A673 (cell line): ENCODE measurements around the gene CELF4. TPM values are rescaled to one million over a fixed set of nuclear protein-coding genes. Genes with fewer than 3 reads are reported as not detected.

Experiments used
- BruUV-seq: library from RNA; stranded (reverse); fragments of 400-500 nt; replicated peaks from 2 replicates; lab custom pipeline; 2021; lab: Mats Ljungman, UMichigan
- CTCF ChIA-PET: fragments of 300-600 bp; sonication (Branson Sonifier 250); formaldehyde crosslinking; loops from one replicate; lab custom pipeline; 2022; ENCODE audit warnings: antibody characterized with exemption; lab: Charles Lee
- POLR2A ChIA-PET: fragments of 300-600 bp; sonication (Branson Sonifier 250); formaldehyde crosslinking; loops from one replicate; lab custom pipeline; 2022; ENCODE audit warnings: antibody characterized with exemption; ENCODE audit not compliant: low non-redundant PET; lab: Charles Lee
- DNase-seq: peaks from one replicate; pipeline ENCODE4 v3.0.0-alpha.2; 2015; ENCODE audit warnings: low spot score
- H3K27ac ChIP-seq: fragments of 200-600 bp; sonication (generic); 2 replicates; pipeline ENCODE4 v1.5.1; 2016; ENCODE audit warnings: mixed run types, low read depth, mild to moderate bottlenecking, mixed read lengths, antibody characterized with exemption, low read length; ENCODE audit not compliant: poor library complexity, severe bottlenecking
- H3K27me3 ChIP-seq: fragments of 200-600 bp; sonication (generic); replicated peaks from 2 replicates; pipeline ENCODE4 v1.6.1; 2017; ENCODE audit warnings: mixed run types, low read depth, mild to moderate bottlenecking, mixed read lengths, antibody characterized with exemption, low read length; ENCODE audit not compliant: insufficient read depth, poor library complexity
- H3K36me3 ChIP-seq: fragments of 200-600 bp; sonication (generic); 2 replicates; pipeline ENCODE4 v1.6.1; 2016; ENCODE audit warnings: mixed run types, mild to moderate bottlenecking, mixed read lengths, antibody characterized with exemption, low read length; ENCODE audit not compliant: insufficient read depth, poor library complexity, severe bottlenecking
- H3K4me1 ChIP-seq: fragments of 200-600 bp; sonication (generic); 2 replicates; pipeline ENCODE4 v1.6.1; 2017; ENCODE audit warnings: mixed run types, mild to moderate bottlenecking, mixed read lengths, antibody characterized with exemption, low read length; ENCODE audit not compliant: insufficient read depth, poor library complexity, severe bottlenecking
- H3K4me3 ChIP-seq: fragments of 200-600 bp; sonication (generic); 2 replicates; pipeline ENCODE4 v1.5.1; 2016; ENCODE audit warnings: low read depth, mixed run types, mild to moderate bottlenecking, mixed read lengths, low read length; ENCODE audit not compliant: poor library complexity, severe bottlenecking
- H3K9me3 ChIP-seq: fragments of 200-600 bp; sonication (generic); 2 replicates; pipeline ENCODE4 v1.6.1; 2016; ENCODE audit warnings: mixed run types, low read depth, mild to moderate bottlenecking, mixed read lengths, antibody characterized with exemption, low read length; ENCODE audit not compliant: poor library complexity, severe bottlenecking
- EZH2 ChIP-seq: fragments of 200-600 bp; sonication (generic); IDR thresholded peaks from 2 replicates; pipeline ENCODE4 v1.6.1; 2017; ENCODE audit warnings: borderline replicate concordance, low read depth, mild to moderate bottlenecking, mixed read lengths, antibody characterized with exemption, low read length; ENCODE audit not compliant: poor library complexity, severe bottlenecking
- intact Hi-C: fragments of 100-400 bp; cut with micrococcal nuclease; formaldehyde crosslinking; loops from one replicate; pipeline ENCODE4 v1.10.0; 2022; ENCODE audit not compliant: unreplicated experiment
- total RNA-seq: library from RNA; stranded (reverse); gene quantifications from 2 replicates; pipeline ENCODE4 v1.2.3, GENCODE V29; 2021
- TF ChIP-seq, protein P1 (sequence below): fragments of 300-800, 200-600 bp; sonication (generic); conservative IDR thresholded peaks from 2 replicates; pipeline ENCODE4 v1.5.1; 2017; ENCODE audit warnings: low read depth, mild to moderate bottlenecking, antibody characterized with exemption, low read length, moderate library complexity, mixed read lengths

Gene CELF4
- total RNA-seq, 1 experiment from 2014 or later, result not detected

DNA sequence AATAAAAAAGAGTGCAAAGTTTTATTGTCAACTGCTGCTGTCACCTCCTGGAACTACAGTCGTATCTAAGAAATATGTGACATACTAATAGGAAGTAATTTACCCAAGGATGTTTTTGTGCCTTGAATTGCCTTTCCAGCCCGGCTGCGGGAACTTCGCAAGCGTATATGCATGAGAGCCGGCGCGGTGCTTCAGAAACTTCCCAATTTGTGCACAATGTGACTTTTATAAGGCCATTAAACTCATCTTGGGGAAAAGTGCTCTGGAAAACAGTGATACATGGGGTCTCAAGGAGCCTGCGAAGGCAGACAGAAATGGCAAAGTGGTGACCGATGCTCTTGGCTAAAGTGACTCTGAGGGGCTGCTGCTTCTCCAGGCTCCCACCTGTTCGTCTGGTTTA lies 41.7 kb upstream of the CELF4 start:
- no peaks in the 10 kb centered on the region for H3K9me3 ChIP-seq
- intact Hi-C loops, result no loop called here
- TF ChIP-seq, protein P1, sequence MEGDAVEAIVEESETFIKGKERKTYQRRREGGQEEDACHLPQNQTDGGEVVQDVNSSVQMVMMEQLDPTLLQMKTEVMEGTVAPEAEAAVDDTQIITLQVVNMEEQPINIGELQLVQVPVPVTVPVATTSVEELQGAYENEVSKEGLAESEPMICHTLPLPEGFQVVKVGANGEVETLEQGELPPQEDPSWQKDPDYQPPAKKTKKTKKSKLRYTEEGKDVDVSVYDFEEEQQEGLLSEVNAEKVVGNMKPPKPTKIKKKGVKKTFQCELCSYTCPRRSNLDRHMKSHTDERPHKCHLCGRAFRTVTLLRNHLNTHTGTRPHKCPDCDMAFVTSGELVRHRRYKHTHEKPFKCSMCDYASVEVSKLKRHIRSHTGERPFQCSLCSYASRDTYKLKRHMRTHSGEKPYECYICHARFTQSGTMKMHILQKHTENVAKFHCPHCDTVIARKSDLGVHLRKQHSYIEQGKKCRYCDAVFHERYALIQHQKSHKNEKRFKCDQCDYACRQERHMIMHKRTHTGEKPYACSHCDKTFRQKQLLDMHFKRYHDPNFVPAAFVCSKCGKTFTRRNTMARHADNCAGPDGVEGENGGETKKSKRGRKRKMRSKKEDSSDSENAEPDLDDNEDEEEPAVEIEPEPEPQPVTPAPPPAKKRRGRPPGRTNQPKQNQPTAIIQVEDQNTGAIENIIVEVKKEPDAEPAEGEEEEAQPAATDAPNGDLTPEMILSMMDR, result no peak
- TF ChIP-seq EZH2, result no peak
- CTCF ChIA-PET, result no interaction called here
- H3K36me3 ChIP-seq, result no peaks in the 10 kb centered on the region
- no TSS peak for BruUV-seq
- no peak overlapping the region for H3K27ac ChIP-seq
- no peaks in the 10 kb centered on the region for H3K27me3 ChIP-seq
- POLR2A ChIA-PET, result no interaction called here
- H3K4me1 ChIP-seq, result no peaks in the 10 kb centered on the region
- H3K4me3 ChIP-seq, result no peak overlapping the region
- DNase-seq, result no peak

DNA sequence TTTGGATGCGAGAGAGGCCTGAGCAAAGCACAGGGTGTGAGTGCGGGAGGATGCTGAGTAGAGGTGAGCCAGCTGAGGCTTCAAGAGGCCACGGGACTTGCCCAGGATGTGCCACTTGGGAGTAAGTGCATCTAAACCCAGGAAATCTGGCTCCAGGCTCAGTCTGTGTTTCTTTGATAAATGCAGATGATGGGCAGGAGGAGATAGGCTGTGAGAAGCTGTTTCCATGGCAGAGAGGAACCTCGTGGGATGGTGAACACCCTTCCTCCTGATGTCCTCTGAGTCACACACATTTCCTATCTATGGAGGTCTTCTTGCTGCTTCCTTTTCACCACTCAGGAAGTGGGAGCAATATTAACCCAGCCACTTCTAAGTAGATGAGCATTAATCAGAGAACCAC lies 38.4 kb upstream of the CELF4 start:
- intact Hi-C loops, result no loop called here
- no TSS peak for BruUV-seq
- H3K9me3 ChIP-seq, result no peaks in the 10 kb centered on the region
- no peaks in the 10 kb centered on the region for H3K36me3 ChIP-seq
- H3K27me3 ChIP-seq, result no peaks in the 10 kb centered on the region
- ChIA-PET CTCF (no interaction called here), POLR2A (no interaction called here)
- TF ChIP-seq EZH2, result no peak
- TF ChIP-seq, protein P1, result no peak
- no peaks in the 10 kb centered on the region for H3K4me1 ChIP-seq
- no peak overlapping the region for H3K27ac ChIP-seq
- DNase-seq, result no peak
- H3K4me3 ChIP-seq, result no peak overlapping the region

DNA sequence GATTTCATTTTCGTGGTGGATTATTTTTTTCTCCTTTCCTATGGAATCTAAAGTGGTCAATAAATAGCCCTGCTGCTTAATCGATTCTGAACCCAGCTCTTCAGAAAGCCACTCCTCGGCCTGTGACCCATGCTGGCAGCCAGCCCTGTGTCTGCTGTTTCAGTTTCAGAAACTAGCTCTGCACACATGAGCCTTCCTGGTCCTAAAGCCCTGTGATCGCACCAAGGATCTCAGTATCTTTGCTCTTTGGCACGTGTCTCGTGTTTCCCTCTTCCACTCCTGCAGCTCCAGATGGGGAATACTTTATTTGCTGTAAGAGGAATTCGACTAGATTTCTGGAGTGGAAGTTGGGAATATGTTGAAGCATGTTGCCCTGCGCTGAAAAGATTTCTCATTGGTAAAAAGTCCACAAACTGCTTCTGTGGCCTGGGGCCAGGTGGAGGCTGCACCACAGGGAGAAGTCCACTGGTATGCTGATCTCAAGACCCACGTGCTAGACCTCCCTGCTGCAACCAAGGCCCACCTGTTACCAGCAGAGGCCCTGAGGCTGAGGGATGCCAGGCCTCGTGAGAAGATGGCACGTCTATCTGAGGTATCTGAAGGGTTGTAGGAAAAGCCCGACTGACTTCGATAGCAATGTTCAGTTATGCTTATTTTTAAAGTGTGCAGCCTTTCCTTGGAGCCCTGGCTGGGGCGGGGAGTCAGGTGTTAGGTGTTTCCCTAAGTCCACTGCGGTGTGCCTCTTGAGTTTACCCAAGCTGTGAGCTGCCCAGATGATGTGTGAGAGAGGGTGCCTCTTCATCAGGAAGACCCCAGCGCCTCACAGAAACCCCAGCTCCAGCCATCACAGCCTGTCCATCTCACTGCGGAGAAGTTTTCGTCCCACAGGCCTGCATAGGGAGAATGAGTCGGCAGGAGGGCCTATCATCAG lies 33.6 kb upstream of the CELF4 start:
- ChIA-PET POLR2A (no interaction called here), CTCF (no interaction called here)
- TF ChIP-seq, protein P1, result no peak
- no peak for TF ChIP-seq EZH2
- no peaks in the 10 kb centered on the region for H3K9me3 ChIP-seq
- H3K36me3 ChIP-seq, result no peaks in the 10 kb centered on the region
- intact Hi-C loops, result no loop called here
- no peaks in the 10 kb centered on the region for H3K27me3 ChIP-seq
- DNase-seq, result no peak
- H3K4me1 ChIP-seq, result no peaks in the 10 kb centered on the region
- H3K4me3 ChIP-seq, result no peak overlapping the region
- no peak overlapping the region for H3K27ac ChIP-seq
- BruUV-seq, result no TSS peak
